Thyroid gland (tissue), 4 donors: Measurements from ENCODE around the gene PLPPR1.

Experiments used
- CTCF ChIP-seq, 6 experiments: fragments of 200-600 bp in 3 of 6; fragments of 450-650 bp in 3 of 6; sonication (generic) in 3 of 6; IDR thresholded peaks; one replicate each; pipeline ENCODE4 v1.5.1; 2016 to 2019; ENCODE audit warnings: antibody characterized with exemption in 6 of 6, mild to moderate bottlenecking in 2 of 6, inconsistent platforms in 1 of 6, moderate library complexity in 1 of 6
- POLR2A ChIP-seq, 2 donors: fragments of 450-650 bp; IDR thresholded peaks; one replicate each; pipeline ENCODE4 v1.6.1; 2017; ENCODE audit warnings: antibody characterized with exemption in 2 of 2, mild to moderate bottlenecking in 2 of 2, moderate library complexity in 1 of 2

DNA sequence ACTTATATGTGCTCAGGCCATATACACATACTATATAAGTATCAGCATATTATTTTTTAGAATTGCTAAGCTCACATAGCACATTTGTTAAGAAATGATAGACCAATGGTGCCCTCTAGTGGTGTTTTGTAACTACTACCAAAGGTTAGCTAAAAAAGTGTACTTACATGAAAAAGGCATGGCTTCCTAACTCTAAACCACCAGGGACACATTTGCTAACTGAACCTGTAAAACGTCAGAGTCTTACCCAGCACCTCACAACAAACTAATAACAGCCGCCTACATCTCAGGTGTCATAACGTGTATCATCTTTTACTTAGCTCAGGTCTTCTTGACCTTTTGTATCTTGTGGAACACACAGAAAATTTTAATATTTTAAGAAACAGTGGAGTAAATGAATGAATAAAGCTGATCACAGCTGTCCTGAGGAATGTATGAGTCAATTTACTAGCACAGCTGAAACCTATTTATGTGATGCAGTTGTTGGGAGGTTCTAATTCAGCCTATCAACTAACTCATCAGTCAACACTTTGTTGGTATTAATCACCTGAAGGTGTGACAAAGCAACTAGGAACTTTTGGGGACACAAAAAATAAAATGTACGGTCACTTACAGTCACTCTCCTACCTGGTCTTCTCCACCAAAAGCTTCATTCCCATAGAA lies 283.4 kb downstream of the PLPPR1 start:
- peak in 5 of 6 experiments; percentile 61 to 73 (median 67) for TF ChIP-seq CTCF (IDR thresholded peaks at IDR 0.05)
- TF ChIP-seq POLR2A (IDR thresholded peaks at IDR 0.05) = no peak
